GM18507 (cell line): ENCODE results near the gene ERCC5.

Experiments used
- DNase-seq: peaks from one replicate; pipeline ENCODE4 v3.0.0; 2011; ENCODE audit warnings: low read depth; ENCODE audit not compliant: insufficient read length; ENCODE audit errors: extremely low spot score
- FAIRE-seq: peaks from 2 replicates; lab custom pipeline; 2011; peaks lifted over from hg19 to GRCh38; lab: Jason Lieb, UNC

ERCC5 gene

DNA sequence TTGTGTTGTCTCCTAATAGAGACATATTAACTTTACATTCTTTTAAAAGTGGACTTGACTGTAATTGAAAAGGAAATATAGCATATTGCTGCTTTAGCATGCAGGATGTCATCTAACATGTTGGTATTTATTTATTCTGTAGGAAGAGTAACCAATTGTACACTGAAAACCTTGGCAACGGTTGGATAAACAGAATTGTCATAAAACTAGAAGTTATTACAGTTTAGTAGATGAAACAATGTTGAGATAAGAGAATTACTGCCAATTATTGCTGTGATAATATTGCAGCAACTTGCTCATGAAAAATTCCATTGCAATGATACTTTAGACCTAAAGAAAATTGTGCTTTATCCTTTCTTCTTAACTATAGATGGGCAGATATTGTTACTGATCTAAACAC, 7.6 kb upstream of the ERCC5 start:
- DNase-seq (no peak), FAIRE-seq (no peak)

DNA sequence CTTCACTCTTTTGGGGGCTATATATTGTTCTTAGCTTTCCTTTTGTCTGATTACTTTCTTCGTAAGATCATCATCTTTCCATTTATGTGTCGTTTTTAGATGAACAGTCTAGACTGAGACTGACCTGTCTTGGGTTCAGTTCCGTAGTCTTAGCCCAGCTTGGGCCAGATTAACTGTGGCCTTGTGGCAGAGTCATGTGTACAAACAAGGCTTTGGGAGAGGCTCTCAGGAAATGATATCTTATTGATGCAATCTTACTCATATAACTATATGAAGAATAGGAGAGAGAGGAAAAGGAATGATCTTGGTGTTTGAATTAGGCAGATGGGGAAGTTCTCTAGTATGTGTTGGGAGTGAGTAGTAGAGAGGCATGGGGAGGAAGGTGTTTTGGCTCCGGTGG, 6.8 kb upstream of the ERCC5 start:
- no peak for FAIRE-seq
- no peak for DNase-seq

DNA sequence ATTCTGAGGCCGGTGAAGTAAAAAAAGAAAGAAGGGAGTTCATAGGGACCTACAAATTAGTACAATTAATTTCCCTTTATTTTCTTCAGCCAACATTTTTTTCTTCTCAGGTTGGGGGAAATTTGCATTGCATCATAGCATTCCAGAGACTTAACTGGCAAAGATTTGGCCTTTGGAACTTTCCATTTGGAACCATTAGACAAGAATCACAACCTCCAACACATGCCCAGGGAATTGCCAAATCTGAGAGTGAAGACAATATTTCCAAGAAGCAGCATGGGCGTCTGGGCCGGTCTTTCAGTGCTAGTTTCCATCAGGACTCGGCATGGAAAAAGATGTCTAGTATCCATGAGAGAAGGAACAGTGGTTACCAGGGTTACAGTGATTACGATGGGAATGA, 6.4 kb upstream of the ERCC5 start:
- no peak for FAIRE-seq
- no peak for DNase-seq

DNA sequence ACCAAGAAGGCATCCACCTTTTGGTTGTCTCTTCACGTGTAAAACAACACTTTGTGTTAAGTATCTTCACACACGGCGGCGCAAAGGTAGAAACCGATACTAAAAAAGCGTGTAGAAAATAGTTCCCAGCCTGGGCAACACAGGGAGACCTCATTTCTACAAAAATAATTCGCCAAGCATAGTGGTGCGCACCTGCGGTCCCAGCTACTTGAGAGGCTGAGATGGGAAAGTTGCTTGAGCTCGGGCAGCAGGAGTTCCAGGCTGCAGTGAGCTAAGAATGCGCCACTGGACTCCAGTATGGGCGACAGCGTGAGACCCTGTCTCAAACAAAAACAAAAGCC, 573 bp upstream of the ERCC5 start:
- FAIRE-seq = no peak
- no peak for DNase-seq

DNA sequence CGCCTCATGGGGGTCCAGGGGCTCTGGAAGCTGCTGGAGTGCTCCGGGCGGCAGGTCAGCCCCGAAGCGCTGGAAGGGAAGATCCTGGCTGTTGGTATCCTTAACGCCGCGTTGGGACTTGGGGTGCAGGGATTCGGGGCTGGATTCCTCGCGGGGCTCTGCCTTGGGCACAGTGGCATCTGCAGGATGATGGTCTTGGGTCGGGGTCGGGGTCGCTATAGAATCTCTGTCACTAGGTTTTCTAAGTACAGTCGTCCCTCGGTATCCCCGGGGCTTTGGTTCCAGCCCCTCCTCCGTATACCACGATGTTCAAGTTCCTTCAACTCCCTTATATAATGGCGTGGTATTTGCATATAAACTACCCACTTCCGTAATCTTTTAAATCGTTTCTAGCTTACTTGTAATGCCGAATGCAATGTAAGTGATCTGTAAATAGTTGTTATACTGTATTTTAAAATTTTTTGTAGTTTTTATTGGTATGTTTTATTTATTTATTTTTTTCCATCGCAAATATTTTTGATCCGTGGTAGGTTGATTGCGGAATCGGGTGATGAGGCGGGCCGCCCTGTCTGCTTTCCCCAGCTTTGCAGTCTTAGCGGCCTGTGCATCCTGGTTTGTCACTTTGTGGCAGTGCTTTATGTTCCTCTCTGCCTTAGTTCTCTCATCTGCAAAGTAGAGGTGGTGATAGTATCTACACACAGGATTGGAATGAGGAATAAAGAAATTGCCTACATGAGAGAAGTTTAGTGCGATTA, 606 bp downstream of the ERCC5 start:
- FAIRE-seq (peak; percentile 84), DNase-seq (no peak)

DNA sequence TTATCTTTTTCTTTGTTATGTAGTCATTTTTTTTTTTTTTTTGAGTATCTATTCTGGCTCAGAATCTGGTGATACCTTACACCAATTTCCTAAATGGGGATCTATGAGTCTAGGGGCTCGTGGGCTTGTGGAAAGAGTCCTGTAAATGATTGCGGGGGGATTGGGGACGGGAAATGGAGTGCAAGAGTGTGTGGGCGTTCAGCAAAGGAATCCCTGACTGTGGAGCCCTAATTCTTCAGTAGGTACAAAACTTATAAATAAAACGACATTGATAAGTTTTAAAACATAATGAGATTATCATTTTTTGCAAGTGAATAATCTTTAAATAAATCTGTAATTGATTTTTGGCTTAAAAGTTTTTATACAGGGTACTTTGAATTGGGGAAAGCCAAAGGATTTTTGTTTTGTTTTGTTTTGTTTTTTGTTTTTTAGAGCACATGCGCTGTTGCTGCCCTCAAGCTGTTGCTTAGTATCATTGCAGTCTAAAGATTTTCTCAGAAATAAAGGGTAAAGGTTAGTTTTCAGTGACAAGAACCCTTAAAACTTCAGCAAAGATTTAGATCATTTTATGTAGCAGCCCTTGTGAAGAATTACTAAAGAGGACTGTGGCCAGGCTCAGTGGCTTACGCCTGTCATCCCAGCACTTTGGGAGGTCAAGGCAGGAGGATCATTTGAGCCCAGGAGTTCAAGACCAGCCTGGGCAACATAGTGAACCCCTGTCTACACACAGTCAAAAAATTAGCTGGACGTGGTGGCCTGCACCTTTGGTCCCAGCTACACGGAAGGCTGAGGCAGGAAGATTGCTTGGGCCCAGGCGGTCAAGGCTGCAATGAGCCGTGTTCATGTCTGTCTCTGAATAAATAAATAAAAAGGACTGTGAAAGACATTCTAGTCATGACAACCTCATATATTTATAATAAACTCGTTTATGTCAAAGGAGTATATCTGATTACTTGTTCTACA, 1.7 kb downstream of the ERCC5 start:
- DNase-seq = no peak
- peak; percentile 68 for FAIRE-seq

DNA sequence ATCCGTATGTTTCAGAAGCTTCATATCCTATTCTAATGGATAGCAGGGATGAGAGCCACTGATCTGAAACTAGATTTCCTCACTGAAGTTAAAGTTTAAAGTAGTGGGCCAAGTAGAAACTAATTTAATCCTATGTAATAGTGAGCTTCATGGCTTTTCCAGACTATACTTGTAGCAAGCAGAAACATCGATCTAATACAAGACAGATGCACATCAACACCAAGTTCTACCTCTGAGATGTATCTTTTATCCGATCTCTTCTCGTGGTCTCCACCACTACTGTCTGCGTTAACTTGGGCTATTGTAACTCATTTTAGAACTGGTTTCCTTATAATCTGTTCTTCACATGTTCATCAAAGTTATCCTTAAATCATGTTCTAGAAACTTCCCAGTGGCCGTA, 3.1 kb downstream of the ERCC5 start:
- no peak for DNase-seq
- no peak for FAIRE-seq

DNA sequence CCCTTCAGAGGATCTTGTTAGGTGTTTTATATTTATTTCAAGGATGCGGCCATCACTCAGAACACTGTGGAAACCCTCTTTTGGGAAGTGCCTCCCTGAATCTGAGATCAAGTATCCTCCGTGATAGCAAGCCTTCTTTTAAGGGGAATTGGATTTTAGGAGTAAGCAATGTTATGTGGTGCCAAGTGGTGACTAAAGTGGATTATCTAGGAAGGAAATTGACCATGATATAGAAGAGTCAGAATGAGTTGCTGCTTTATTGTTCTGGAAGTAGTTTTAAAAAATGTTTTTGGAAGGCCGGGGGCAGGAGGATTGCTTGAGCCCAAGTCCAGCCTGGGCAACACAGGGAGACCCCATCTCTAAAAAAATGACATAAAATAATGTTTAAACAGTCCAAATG, 6.7 kb downstream of the ERCC5 start:
- DNase-seq (no peak), FAIRE-seq (no peak)

DNA sequence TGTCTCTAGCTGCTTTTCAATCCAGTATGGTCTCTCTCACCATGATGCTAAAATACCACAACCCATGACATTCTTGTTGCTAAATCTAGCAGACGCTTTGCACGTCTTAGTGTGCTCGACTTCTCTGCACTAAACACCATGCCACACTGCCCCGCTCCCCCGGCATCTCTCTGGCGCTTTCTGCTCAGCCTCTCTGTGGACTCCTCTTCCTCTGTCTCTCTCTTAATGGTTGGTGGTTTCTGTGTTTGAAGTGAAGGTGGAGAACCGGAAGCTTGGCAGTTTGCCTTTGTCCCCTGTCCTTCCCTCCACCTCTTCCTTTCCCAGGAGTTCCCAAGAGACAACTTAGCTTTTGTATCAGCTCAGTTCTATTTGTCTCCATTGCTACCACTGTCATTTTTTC, 8.8 kb downstream of the ERCC5 start:
- no peak for DNase-seq
- FAIRE-seq = no peak

DNA sequence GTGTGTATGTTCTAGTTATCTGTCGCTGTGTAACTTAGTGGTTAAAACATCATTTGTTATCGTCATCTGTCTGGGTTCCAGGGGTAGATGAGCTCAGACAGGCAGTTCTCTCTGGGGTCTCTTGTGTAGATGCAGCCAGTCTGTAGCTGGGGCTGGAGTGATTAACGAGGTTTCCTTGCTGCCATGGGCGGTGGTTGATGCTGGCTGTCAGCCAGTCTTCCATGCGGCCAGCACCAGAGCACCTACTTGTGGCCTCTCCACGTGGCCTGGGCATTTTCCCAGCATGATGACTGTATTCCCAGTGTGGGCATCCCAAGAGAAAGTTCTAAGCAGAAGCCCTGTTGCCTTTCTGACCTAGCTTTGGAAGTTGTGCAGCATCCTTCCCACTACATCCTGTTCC, 10.7 kb downstream of the ERCC5 start:
- FAIRE-seq = no peak
- DNase-seq = no peak

DNA sequence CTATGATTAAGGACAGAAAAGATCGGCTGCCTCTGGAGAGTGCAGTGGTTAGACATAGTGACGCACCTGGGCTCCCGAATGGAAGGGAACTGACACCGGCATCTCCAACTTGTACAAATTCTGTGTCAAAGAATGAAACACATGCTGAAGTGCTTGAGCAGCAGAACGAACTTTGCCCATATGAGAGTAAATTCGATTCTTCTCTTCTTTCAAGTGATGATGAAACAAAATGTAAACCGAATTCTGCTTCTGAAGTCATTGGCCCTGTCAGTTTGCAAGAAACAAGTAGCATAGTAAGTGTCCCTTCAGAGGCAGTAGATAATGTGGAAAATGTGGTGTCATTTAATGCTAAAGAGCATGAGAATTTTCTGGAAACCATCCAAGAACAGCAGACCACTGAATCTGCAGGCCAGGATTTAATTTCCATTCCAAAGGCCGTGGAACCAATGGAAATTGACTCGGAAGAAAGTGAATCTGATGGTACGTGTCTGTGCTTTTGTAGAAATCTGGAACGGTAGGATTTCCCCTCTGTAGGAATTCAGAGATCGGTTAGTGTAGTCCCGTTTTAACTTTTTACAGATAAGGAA, 16.9 kb downstream of the ERCC5 start:
- FAIRE-seq = no peak

DNA sequence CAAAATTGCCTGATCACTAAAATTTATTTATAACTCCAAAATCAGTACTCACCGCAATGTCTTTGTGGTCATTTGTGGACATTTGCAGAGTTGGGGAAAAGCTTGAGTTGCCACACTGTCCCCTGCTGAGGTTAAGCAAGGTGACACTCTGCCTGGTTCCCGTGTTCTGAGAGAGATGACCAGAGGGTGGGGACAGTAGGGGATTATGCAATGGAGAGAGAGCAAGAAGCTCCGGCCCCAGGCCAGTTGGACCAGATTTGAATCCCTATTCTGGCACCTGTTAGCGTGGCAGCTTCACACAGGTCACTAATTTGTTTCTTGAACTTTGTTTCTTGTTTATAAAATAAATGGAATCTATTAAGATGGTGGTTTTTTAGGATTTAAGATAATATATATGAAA, 17.8 kb downstream of the ERCC5 start:
- DNase-seq (no peak), FAIRE-seq (no peak)

More for the DNA sequence above, 16.9 kb downstream of the ERCC5 start:
- DNase-seq = no peak

DNA sequence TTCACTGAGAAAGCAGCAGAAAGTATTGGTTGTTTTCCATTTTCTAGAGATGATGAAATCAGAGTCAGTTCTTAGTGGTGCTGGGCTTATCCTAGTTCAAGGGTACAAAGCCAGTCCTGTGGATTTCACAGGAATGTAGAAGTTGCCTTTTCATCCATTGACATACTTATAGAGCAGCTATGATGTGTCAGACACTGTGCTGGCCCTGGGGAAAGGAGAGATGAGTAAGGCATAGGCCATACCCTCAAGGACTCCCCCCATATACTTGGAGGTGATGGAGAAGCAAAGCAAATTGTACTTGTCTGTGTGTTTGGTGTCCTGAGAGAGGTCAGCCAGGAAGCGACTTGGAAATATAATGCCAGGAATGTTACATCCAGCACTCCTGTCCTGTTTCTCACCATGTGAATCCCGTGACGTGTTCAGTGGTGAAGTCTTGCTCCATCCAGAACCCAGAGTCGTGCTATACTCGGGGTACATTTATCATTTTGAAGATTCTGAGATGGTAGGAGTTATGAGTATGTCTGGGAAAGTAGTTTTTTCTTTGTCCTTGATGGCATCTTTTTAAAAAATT, 22.6 kb downstream of the ERCC5 start:
- no peak for FAIRE-seq
- no peak for DNase-seq

DNA sequence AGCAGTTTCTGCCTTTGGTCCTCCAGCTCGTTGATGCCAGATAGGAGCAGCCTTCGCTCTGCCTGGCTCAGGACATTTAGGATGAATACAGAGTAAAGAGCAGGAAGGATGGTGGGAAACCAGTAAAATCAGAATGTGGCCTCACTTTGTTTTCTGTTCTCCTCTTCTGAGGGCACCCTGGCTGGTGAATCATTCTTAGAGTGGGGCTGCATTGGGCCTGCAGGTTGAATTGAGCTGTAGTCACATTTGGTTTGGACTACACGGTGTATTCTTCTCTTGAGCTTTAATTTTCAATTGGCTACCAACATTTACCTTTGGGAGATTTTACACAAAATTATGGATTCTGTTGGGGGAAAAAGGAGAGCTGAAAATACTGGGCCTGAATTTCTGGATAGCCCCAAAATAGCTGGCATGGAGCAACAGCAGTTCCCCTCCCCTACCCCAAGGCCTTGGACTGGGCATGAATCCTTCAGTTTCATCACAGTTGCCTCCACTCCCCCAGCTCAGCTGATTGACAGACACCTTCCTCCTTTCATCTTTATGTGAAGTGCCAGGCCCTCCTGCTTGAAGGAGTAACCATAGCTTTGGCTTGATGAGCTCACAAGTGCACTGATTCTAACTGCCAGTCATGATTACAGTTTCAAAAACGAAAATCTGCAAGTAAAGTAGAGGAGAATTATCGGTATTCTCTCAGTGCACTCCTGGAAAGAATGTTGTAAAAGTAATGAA, 24.3 kb downstream of the ERCC5 start:
- FAIRE-seq (no peak), DNase-seq (no peak)

DNA sequence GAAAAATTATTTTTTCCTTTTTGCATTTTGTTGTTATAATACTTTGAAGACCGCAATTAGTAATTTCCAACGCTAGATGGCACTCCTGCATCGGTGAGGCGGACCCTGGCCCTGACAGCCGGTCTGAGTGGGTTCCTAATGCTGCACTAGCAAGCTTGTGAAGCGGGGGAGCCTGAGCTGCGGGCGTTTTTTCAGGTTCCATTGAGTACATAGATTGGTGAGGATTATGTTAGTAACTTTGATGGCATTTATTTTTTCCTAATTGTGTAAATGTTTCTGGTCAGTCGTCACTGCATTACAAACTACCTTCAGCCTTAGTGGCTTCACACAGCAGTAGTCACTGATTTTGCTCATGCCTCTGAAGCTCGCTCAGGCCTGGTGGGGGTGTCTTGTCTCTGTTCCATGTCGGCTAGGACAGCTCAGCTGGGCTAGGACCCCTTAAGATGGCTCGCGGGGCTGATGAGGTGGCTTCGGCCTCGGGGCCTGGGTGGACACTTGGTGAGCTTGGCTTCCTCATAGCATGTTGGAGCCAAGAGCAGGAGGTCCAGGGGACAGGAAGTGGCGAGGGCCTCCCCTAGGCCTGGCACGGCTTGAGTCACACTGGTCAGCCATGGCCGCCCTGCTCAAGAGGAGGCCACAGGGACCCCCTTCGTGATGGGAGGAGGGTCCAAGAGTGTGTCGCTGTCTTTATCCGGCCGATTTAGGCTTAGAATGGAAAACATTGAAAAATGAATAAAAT, 25.0 kb downstream of the ERCC5 start:
- peak; percentile 33 for DNase-seq
- peak; percentile 87 for FAIRE-seq

DNA sequence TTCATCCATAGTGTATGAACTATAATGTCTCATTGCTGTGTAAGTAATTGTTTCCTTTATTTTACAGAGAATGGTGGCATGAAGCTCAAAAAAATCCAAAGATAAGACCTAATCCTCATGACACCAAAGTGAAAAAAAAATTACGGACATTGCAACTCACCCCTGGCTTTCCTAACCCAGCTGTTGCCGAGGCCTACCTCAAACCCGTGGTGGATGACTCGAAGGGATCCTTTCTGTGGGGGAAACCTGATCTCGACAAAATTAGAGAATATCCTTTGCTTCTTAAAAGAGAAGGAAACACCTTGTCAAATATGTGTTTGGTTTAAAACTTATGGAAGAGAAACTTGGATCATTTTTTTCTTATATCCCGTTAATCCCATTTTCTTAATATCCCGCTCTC, 26.3 kb downstream of the ERCC5 start:
- DNase-seq (no peak), FAIRE-seq (peak; percentile 41)

DNA sequence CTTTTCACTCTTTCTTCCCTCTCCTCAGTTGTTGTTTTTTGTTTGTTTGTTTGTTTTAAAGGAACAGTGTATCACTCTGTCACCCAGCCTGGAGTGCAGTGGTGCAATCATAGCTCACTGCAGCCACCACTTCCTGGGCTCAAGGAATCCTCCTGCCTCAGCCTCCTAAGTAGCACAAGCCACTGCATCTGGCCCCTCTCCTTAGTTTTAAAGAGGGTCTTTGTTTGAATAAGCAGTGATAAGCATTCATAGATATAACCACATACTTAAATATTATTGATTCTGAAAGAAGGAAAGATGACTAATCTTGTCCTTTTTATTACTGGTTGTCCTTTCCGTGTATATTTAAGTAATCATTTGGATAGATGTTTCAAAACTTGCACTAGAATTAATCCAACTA, 26.7 kb downstream of the ERCC5 start:
- FAIRE-seq = no peak
- DNase-seq = no peak

DNA sequence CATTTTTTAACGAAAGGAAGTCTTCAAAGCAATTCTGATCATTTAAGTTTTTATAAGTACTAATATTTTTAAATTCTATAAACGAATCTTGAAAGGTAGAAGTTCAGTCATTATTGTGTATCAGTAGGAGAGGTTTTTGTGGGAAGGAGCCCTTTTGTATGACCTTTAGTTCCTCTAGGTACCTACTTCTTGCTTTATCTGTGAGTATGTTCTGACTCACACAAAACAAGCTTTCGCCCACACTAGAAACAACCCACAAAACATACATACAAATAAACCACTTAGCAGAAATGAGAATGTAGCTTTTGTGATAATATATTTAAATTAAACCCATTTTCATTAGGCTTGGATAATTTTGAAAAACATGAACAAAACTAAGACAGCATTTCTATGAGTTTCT, 27.8 kb downstream of the ERCC5 start:
- no peak for FAIRE-seq
- DNase-seq = no peak

DNA sequence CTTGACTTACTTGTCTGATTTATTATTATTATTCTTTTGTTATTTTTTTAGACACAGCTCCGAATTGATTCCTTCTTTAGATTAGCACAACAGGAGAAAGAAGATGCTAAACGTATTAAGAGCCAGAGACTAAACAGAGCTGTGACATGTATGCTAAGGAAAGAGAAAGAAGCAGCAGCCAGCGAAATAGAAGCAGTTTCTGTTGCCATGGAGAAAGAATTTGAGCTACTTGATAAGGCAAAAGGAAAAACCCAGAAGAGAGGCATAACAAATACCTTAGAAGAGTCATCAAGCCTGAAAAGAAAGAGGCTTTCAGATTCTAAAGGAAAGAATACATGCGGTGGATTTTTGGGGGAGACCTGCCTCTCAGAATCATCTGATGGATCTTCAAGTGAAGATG, 29.4 kb downstream of the ERCC5 start:
- peak; percentile 41 for FAIRE-seq

More for the DNA sequence above, 29.4 kb downstream of the ERCC5 start:
- DNase-seq = no peak
